ENCODE results near the gene GLI1. TPM values are rescaled to one million over a fixed set of nuclear protein-coding genes. Genes with fewer than 3 reads are reported as not detected.
"Not testable (repeated sequence)": the region's sequence is repeated elsewhere in the genome, so short reads cannot be mapped to it uniquely, and the experiment has no call there.

The GLI1 gene
- total RNA-seq, 2 experiments from 2014 or later: not detected

DNA sequence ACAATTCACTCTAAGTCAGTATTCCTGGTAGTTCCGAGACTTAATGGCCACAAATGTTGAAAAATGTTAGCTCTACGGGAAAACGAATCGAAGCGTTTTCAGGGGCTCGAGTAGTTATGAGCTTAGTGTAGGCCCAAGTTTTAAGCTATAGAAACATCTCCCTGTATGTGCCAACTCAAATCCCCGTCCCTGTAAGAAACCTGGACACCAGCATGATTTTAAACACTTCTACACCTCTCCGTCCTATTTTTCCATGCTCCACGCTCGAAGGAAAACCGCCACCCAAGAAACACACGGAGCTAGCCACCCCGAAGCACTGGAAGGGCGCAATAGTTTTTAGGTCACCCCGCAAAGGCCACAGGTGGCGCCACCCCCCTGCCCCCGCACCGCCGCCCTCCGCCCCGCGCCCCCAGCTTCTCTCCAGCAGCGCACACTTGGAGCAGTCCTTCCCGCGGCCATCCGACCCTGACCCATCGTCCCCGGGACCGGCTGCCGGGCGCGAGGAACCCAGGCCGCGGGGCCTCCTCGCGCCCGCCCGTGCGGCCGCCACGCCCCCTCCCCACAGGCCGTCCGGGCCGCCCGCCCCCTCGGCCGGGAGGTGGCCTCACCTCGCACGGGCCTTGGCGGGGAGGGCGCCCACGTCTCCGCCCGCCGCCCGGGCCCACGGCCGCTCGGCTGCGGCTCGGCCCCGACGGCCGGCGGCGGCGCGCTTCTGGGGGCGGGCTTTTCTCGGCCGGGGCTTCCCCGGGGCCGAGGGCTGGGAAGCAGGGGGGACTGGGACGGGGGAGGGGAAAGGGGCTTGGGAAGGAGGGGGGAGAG is 29.3 kb upstream of the GLI1 start:
- H3K27ac Mint-ChIP-seq: peak overlapping the region; percentile 98
- H3K36me3 Mint-ChIP-seq (ENCODE audit: low read depth): peaks cover 10% of the 10 kb centered on the region
- intact Hi-C loops (cut with micrococcal nuclease): loop anchor here (1.0 to 5.0 kb wide), 3 partner anchors 25 to 706 kb away; partner anchors contain the start of gene NACA
- no peaks in the 10 kb centered on the region for H3K27me3 Mint-ChIP-seq (ENCODE audit: low read depth)
- CTCF ChIA-PET: interaction anchor here (0.6 to 1.3 kb wide), 7 partner anchors 9 to 169 kb away, joined by 3 to 15 read pairs (median 4); no protein-coding TSS in a partner anchor
- peak; percentile 55 for DNase-seq
- no peaks in the 10 kb centered on the region for H3K9me3 Mint-ChIP-seq
- peaks cover 38% of the 10 kb centered on the region for H3K4me1 Mint-ChIP-seq (ENCODE audit: low read depth)
- peak overlapping the region; percentile 94 for H3K4me3 Mint-ChIP-seq

DNA sequence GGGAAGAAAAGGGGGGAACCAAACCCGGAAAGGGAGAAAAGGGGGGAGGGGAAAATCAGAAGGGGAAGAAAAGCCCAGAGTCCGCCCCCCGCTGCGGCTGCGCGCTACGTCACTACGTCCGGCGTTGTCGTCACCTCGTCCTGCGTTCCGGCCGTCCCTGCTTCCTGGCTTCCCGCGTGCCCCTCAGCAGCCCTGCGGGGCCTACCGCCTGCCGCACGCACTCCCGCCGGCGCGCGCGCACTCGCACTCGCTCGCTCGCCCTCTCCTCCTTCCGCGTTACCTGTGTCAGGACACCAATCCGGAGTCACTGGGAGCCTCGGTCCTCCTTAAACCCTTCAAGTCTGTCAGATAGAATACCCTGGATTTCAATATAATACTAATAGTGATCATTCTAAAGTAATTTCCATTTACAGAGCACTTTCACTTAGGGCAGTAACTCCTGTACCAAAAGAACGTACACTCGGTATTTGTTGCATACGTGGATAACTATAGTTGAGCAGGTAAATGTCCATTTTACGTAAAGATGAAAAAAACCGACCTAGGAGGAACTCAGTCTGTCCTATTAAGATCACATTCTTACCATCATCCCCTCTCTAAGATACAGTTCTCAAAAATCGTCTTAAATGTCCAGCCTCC is 28.5 kb upstream of the GLI1 start, which contains the start of gene R3HDM2:
R3HDM2 (minus strand) TSS at position 113 of the 636 bp plus-strand sequence. CDS start 120,615 bp downstream, outside the sequence.
- H3K4me3 Mint-ChIP-seq: peak within 1 kb of the TSS; percentile 94
- H3K27me3 Mint-ChIP-seq (ENCODE audit: low read depth): no peaks in the 10 kb centered on the region
- peaks cover 7% of the 10 kb centered on the region for H3K36me3 Mint-ChIP-seq (ENCODE audit: low read depth)
- peak within 1 kb of the TSS; percentile 98 for H3K27ac Mint-ChIP-seq
- DNase-seq: peak; percentile 97
- CTCF ChIA-PET: interaction anchor here (1.8 to 4.4 kb wide), 2 partner anchors 23 to 28 kb away, joined by 8 to 49 read pairs; partner anchors contain the start of gene INHBE
- H3K4me1 Mint-ChIP-seq (ENCODE audit: low read depth): peaks cover 37% of the 10 kb centered on the region
- intact Hi-C loops (cut with micrococcal nuclease): loop anchor here (1.0 to 5.0 kb wide), 7 partner anchors 26 to 706 kb away; partner anchors contain the start of genes DDIT3, GLI1 and NACA
- no peaks in the 10 kb centered on the region for H3K9me3 Mint-ChIP-seq

DNA sequence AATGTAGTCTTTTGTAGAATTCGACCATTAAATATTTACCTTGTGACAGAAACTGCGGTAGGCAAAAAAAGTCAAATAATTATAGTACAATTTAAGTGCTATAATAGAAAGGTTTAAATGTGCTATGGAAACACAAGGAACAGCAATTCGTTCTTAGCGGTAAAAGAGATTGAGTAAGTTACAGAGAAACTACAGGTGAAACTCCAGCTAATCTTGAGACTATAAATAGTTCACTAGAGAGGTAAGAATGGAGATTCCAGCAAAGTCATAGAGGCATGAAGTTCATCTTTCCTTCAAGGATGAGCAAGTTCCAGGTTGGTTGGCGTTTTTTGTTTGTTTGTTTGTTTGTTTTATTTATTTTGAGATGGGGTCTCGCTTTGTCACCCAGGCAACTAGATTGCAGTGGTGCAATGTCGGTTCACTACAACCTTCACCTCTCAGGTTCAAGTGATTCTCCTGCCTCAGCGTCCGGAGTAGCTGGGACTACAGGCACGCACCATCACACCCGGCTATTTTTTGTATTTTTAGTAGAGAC is 27.9 kb upstream of the GLI1 start:
- peak overlapping the region; percentile 88 for H3K4me3 Mint-ChIP-seq
- intact Hi-C loops (cut with micrococcal nuclease): loop anchor here (1.0 to 5.0 kb wide), 6 partner anchors 28 to 707 kb away; partner anchors contain the start of genes DDIT3, GLI1 and NACA
- CTCF ChIA-PET: interaction anchor here (1.8 to 4.4 kb wide), 2 partner anchors 22 to 27 kb away, joined by 8 to 49 read pairs; partner anchors contain the start of gene INHBE
- no peaks in the 10 kb centered on the region for H3K27me3 Mint-ChIP-seq (ENCODE audit: low read depth)
- H3K9me3 Mint-ChIP-seq: no peaks in the 10 kb centered on the region
- peaks cover 7% of the 10 kb centered on the region for H3K36me3 Mint-ChIP-seq (ENCODE audit: low read depth)
- H3K27ac Mint-ChIP-seq: peak overlapping the region; percentile 97
- peaks cover 35% of the 10 kb centered on the region for H3K4me1 Mint-ChIP-seq (ENCODE audit: low read depth)
- no peak for DNase-seq

DNA sequence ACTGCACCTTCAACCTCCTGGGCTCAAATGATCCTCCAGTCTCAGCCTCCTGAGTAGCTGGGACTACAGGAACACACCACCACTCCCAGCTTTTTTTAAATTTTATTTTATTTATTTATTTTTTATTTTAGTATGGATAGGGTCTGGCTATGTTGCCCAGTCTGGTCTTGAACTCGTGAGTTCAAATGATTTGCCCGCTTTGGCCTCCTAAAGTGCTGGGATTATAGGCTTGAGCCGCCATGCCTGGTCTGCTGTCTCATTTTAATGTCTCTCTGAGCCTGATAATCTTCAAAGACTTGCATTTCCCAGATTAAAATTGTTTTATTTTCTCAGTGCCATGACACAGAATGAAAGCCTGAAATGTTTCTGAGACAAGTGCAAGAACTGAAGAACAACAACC is 26.2 kb upstream of the GLI1 start:
- no peaks in the 10 kb centered on the region for H3K27me3 Mint-ChIP-seq (ENCODE audit: low read depth)
- H3K9me3 Mint-ChIP-seq: no peaks in the 10 kb centered on the region
- no peak overlapping the region for H3K4me3 Mint-ChIP-seq
- H3K36me3 Mint-ChIP-seq (ENCODE audit: low read depth): peaks cover 5% of the 10 kb centered on the region
- CTCF ChIA-PET: interaction anchor here (0.7 to 4.4 kb wide), 2 partner anchors 8 to 21 kb away, joined by 3 to 49 read pairs; partner anchors contain the start of gene INHBE
- intact Hi-C loops (cut with micrococcal nuclease): loop anchor here (5.0 kb wide), 1 partner anchor 91 kb away; no protein-coding TSS in a partner anchor
- DNase-seq: no peak
- no peak overlapping the region for H3K27ac Mint-ChIP-seq
- H3K4me1 Mint-ChIP-seq (ENCODE audit: low read depth): peaks cover 25% of the 10 kb centered on the region

DNA sequence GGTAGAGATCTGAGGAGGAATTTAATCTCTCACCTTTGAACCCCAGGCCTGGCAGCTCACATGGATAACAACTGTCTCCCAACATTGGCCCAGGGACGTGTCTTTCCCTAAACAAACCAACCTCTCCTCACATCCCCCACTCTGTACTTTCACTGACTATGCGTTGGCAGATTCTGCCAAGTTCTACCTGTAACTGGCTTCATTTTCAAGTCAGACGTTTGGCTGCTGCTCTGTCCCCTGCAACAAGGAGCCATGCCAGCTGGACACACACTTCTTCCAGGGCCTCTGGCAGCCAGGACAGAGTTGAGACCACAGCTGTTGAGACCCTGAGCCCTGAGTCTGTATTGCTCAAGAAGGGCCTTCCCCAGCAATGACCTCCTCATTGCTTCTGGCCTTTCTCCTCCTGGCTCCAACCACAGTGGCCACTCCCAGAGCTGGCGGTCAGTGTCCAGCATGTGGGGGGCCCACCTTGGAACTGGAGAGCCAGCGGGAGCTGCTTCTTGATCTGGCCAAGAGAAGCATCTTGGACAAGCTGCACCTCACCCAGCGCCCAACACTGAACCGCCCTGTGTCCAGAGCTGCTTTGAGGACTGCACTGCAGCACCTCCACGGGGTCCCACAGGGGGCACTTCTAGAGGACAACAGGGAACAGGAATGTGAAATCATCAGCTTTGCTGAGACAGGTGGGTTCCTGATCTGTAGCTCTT is 24.9 kb upstream of the GLI1 start, which contains the start of gene INHBC:
INHBC (plus strand) TSS at position 268 of the 707 bp plus-strand sequence; CDS start at position 371, 103 bp downstream.
- DNase-seq: no peak
- Mint-ChIP-seq H3K27ac (no peak within 1 kb of the TSS), H3K9me3 (no peaks in the 10 kb centered on the region), H3K4me3 (no peak within 1 kb of the TSS), H3K4me1 (ENCODE audit: low read depth) (peaks cover 15% of the 10 kb centered on the region), H3K36me3 (ENCODE audit: low read depth) (peaks cover 2% of the 10 kb centered on the region), H3K27me3 (ENCODE audit: low read depth) (no peaks in the 10 kb centered on the region)
- intact Hi-C loops (cut with micrococcal nuclease): loop anchor here (5.0 kb wide), 1 partner anchor 92 kb away; no protein-coding TSS in a partner anchor
- CTCF ChIA-PET: interaction anchor here (0.6 to 4.4 kb wide), 4 partner anchors 20 to 169 kb away, joined by 3 to 49 read pairs (median 3); partner anchors contain the start of gene INHBE

DNA sequence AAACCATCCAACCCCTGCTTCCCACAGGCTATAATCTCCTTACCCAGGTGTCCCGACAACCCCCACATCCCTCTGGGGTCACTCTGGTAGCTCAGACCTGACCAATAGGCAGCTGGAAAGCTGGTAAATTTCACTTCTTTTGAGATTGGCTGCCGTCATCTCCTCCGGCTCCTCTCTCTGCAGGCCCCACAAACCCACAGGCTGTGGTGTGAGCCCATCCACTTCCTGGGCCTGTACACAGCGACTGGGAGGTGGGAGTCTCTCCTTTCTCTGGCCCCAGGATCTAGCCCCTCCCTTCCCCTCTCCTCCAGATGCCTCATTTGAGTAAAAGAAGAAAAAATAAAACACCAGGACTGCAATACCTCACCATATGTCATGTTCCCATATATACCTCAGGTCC is 24.3 kb upstream of the GLI1 start:
- CTCF ChIA-PET: interaction anchor here (0.8 to 4.4 kb wide), 3 partner anchors 19 to 127 kb away, joined by 3 to 49 read pairs (median 3); partner anchors contain the start of gene INHBE
- Mint-ChIP-seq H3K27ac (no peak overlapping the region), H3K4me1 (ENCODE audit: low read depth) (peaks cover 13% of the 10 kb centered on the region), H3K9me3 (no peaks in the 10 kb centered on the region), H3K36me3 (ENCODE audit: low read depth) (no peaks in the 10 kb centered on the region), H3K4me3 (no peak overlapping the region), H3K27me3 (ENCODE audit: low read depth) (no peaks in the 10 kb centered on the region)
- intact Hi-C loops (cut with micrococcal nuclease): no loop called here
- no peak for DNase-seq

DNA sequence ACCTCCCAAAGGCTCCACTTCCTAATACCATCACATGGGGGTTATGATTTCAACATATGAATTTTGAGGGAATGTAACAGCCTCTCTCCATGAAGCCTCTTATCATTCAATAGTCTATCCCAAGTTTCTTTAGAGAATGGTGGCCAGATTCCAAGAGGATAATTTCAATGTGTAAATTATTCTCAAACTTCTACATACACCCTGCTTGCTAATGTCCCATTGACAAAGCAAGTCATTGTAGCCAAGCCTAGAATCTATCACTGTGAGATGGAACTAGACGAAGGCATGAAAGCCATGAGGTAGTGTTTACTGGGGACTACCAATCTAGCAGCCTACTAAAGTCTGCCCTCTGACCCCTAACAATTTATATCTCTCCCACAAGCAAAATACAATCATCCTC is 21.2 kb upstream of the GLI1 start:
- Mint-ChIP-seq H3K27ac (no peak overlapping the region), H3K36me3 (ENCODE audit: low read depth) (peaks cover 2% of the 10 kb centered on the region), H3K4me1 (ENCODE audit: low read depth) (peaks cover 2% of the 10 kb centered on the region), H3K4me3 (no peak overlapping the region), H3K9me3 (peaks cover 8% of the 10 kb centered on the region), H3K27me3 (ENCODE audit: low read depth) (peaks cover 4% of the 10 kb centered on the region)
- intact Hi-C loops (cut with micrococcal nuclease): no loop called here
- CTCF ChIA-PET: no interaction called here
- no peak for DNase-seq

DNA sequence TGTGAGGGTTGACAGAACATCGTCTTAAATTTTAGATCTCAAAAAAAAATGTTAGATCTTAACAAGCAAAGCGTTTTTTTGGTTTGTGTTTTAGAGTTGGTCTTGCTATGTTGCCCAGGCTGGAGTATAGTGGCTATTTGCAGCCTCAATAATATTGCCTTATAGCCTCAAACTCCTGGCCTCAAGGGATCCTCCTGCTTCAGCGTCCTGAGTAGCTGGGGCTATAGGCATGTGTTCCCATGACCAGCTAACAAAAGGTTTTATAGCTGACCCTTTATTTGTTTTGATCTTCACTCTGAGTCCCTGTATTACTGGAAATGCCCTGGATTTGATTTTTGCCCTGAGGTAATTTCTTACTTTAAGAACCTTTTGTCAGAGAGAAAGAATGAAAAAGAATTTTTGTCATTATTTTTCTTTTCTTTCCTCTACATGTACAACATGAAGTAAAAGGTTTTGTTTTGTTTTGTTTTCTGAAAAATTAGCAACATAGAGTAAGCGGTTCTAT is 19.8 kb upstream of the GLI1 start:
- H3K4me3 Mint-ChIP-seq: no peak overlapping the region

DNA sequence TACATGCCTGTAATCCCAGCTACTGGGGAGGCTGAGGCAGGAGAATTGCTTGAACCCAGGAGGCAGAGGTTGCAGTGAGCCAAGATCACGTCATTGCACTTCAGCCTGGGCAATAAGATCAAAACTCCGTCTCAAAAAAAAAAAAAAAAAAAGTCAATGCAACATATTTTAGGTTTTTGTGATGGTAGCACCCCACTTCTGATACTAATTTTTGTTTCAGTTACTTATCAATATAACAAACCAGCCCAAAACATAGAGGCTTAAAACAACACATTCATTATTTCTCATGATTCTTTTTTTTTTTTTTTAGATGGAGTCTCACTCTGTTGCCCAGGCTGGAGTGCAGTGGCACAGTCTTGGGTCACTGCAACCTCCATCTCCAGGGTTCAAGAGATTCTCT is 18.2 kb upstream of the GLI1 start:
- H3K4me3 Mint-ChIP-seq; intact Hi-C loops (cut with micrococcal nuclease): not testable (repeated sequence)
- CTCF ChIA-PET: interaction anchor here (0.6 to 1.7 kb wide), 4 partner anchors 10 to 20 kb away, joined by 3 to 4 read pairs (median 4); no protein-coding TSS in a partner anchor

More for the DNA sequence above, 19.8 kb upstream of the GLI1 start:
- CTCF ChIA-PET: interaction anchor here (1.0 to 1.7 kb wide), 2 partner anchors 13 to 16 kb away, joined by 3 to 5 read pairs; no protein-coding TSS in a partner anchor
- Mint-ChIP-seq H3K9me3 (peaks cover 8% of the 10 kb centered on the region), H3K27me3 (ENCODE audit: low read depth) (peaks cover 4% of the 10 kb centered on the region), H3K27ac (no peak overlapping the region), H3K4me1 (ENCODE audit: low read depth) (peaks cover 2% of the 10 kb centered on the region), H3K36me3 (ENCODE audit: low read depth) (peaks cover 2% of the 10 kb centered on the region)
- intact Hi-C loops (cut with micrococcal nuclease): no loop called here
- DNase-seq: no peak

DNA sequence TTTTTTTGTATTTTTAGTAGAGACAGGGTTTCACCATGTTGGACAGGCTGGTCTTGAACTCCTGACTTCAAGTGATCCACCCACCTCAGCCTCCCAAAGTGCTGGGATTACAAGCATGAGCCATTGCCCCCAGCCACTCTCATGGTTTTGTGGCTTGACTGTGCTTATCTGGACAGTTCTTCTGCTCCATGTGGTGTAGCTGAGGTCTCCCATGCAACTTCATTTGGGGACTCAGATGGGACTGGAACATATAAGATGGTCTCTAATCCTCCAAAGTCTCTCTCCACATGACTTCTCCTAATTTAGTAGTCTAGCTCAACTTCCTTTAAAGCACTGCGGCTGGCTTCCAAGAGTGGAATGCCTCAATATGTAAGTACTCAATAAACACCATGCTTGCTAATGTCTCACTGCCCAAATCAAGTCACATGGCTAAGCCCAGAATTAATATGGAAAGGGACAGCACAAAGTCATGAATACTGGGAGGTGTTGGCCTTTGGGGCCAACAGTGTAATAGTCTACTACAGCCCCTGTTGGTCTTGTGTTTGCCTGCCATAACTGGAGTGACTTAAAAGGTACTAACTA is 17.6 kb upstream of the GLI1 start:
- intact Hi-C loops (cut with micrococcal nuclease): no loop called here
- Mint-ChIP-seq H3K27me3 (ENCODE audit: low read depth) (peaks cover 4% of the 10 kb centered on the region), H3K9me3 (peaks cover 8% of the 10 kb centered on the region), H3K36me3 (ENCODE audit: low read depth) (peaks cover 2% of the 10 kb centered on the region), H3K4me3 (no peak overlapping the region), H3K27ac (no peak overlapping the region), H3K4me1 (ENCODE audit: low read depth) (no peaks in the 10 kb centered on the region)
- DNase-seq: no peak
- CTCF ChIA-PET: interaction anchor here (0.6 to 1.7 kb wide), 4 partner anchors 10 to 1074 kb away, joined by 3 to 4 read pairs (median 4); no protein-coding TSS in a partner anchor

More for the DNA sequence above, 18.2 kb upstream of the GLI1 start:
- not testable (repeated sequence) for H3K36me3 Mint-ChIP-seq (ENCODE audit: low read depth); H3K4me1 Mint-ChIP-seq (ENCODE audit: low read depth); H3K27me3 Mint-ChIP-seq (ENCODE audit: low read depth); H3K9me3 Mint-ChIP-seq; H3K27ac Mint-ChIP-seq; DNase-seq

DNA sequence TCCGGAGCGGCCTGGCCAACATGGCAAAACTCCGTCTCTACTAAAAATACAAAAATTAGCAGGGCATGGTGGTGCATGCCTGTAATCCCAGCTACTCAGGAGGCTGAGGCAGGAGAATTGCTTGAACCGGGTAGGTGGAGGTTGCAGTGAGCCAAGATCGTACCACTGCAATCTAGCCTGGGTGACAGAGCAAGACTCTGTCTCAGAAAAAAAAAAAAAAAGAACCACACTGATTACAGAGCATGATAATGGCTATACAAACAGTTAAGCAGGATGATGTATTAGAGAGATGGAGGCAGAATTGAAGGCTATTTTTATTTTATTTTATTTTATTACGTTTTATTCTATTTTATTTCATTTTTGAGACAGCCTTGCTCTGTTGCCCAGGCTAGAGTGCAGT is 15.2 kb upstream of the GLI1 start:
- H3K27me3 Mint-ChIP-seq (ENCODE audit: low read depth); H3K4me3 Mint-ChIP-seq; DNase-seq; H3K27ac Mint-ChIP-seq; H3K36me3 Mint-ChIP-seq (ENCODE audit: low read depth); H3K4me1 Mint-ChIP-seq (ENCODE audit: low read depth); H3K9me3 Mint-ChIP-seq; intact Hi-C loops (cut with micrococcal nuclease): not testable (repeated sequence)
- CTCF ChIA-PET: interaction anchor here (0.6 to 2.8 kb wide), 4 partner anchors 12 to 427 kb away, joined by 3 to 13 read pairs (median 8); partner anchors contain the start of genes GLI1 and INHBE

Data from activated naive CD4-positive, alpha-beta T cell treated with anti-CD3 and anti-CD28 coated beads for 36 hours (primary cell).